ENCODE results near the gene KLK3.
"Not testable (repeated sequence)": the region's sequence is repeated elsewhere in the genome, so short reads cannot be mapped to it uniquely, and the experiment has no call there.

GRCh38 chr19:50811622-50812238 is 43.0 kb upstream of the KLK3 start:
- not testable (repeated sequence) for TF ChIP-seq CTCF, POLR2AphosphoS5, POLR2A (IDR thresholded peaks at IDR 0.05)

Data from sigmoid colon (tissue), 4 donors.